DOHH2 (cell line): ENCODE results near the gene ABCB1.
A peak's percentile ranks its signal among the peaks of the same experiment; 100 is the strongest.

Experiments used
- EZH2phosphoT487 ChIP-seq: fragments of 200-600 bp; sonication (generic); IDR thresholded peaks from 2 replicates; pipeline ENCODE4 v1.6.1; 2017; ENCODE audit warnings: borderline replicate concordance, mild to moderate bottlenecking, antibody characterized with exemption, low read length, moderate library complexity, mixed read lengths
- TF ChIP-seq, protein P1 (sequence below): fragments of 200-600 bp; sonication (generic); IDR thresholded peaks from one replicate; pipeline ENCODE4 v1.5.1; 2014; ENCODE audit warnings: antibody characterized with exemption, mild to moderate bottlenecking, low read depth, low read length; ENCODE audit not compliant: poor library complexity, severe bottlenecking

DNA sequence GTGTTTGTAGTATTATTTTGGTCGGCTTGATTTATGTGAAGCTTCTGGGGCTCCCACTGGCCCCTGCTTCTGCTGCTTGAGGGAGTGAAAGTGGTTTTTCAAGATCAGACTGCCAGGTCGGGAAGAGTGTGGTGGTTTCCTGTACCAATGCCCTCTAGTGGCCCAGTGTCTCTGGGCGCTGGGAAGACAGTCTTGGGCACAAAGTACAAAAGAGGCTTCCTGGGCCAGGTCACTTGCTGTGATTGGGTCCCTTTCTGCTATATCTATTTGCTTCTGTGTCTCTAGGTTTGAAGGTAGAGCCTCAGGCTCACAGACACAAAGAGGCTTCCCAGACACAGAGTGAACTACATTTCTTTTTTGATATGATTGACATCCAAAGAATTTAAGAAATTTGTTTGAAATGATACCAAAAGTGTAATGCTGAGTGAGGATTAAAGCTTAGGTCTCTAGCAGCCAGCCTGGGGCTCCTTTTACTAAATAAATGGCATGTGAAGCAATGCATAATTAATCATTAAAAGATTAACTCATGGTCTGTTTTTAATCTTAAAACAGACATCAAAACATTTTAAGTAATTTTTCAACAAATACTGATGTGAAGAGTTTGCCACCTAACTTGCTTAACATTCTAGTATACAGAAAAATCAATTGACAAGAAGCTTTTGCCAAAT is 36.3 kb downstream of the ABCB1 start:
- TF ChIP-seq, protein P1, sequence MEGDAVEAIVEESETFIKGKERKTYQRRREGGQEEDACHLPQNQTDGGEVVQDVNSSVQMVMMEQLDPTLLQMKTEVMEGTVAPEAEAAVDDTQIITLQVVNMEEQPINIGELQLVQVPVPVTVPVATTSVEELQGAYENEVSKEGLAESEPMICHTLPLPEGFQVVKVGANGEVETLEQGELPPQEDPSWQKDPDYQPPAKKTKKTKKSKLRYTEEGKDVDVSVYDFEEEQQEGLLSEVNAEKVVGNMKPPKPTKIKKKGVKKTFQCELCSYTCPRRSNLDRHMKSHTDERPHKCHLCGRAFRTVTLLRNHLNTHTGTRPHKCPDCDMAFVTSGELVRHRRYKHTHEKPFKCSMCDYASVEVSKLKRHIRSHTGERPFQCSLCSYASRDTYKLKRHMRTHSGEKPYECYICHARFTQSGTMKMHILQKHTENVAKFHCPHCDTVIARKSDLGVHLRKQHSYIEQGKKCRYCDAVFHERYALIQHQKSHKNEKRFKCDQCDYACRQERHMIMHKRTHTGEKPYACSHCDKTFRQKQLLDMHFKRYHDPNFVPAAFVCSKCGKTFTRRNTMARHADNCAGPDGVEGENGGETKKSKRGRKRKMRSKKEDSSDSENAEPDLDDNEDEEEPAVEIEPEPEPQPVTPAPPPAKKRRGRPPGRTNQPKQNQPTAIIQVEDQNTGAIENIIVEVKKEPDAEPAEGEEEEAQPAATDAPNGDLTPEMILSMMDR = peak; percentile 77
- TF ChIP-seq EZH2phosphoT487 = no peak
